K562 (cell line): ENCODE results near the gene KCTD21. TPM values are rescaled to one million over a fixed set of nuclear protein-coding genes. Genes with fewer than 3 reads are reported as not detected.

Experiments
- CBX2 ChIP-seq: fragments of 200-600 bp; sonication (generic); IDR thresholded peaks from one replicate; pipeline ENCODE4 v1.6.1; 2012; ENCODE audit warnings: mild to moderate bottlenecking, low read length, inconsistent platforms; ENCODE audit not compliant: insufficient read depth, poor library complexity, severe bottlenecking
- E2F4 ChIP-seq: sonication (generic); formaldehyde crosslinking; IDR thresholded peaks from 2 replicates; pipeline ENCODE4 v1.8.0; 2022; ENCODE audit warnings: mild to moderate bottlenecking, low read depth, missing genetic modification reagents
- MAX ChIP-seq: sonication (generic); formaldehyde crosslinking; IDR thresholded peaks from 2 replicates; pipeline ENCODE4 v1.9.0; 2022; ENCODE audit warnings: mild to moderate bottlenecking, missing genetic modification reagents
- MIER1 ChIP-seq: fragments of 450-650 bp; IDR thresholded peaks from 2 replicates; pipeline ENCODE4 v1.6.1; 2016; ENCODE audit warnings: antibody characterized with exemption, mild to moderate bottlenecking, low read depth
- PHB ChIP-seq: fragments of 250-450 bp; sonication (Bioruptor Pico); IDR thresholded peaks from 2 replicates; pipeline ENCODE4 v1.5.0; 2021
- PHF20 ChIP-seq: fragments of 450-650 bp; IDR thresholded peaks from 2 replicates; pipeline ENCODE4 v1.6.1; 2018; ENCODE audit not compliant: partially characterized antibody
- POLR3A ChIP-seq: IDR thresholded peaks from 2 replicates; pipeline ENCODE4 v1.6.1; 2011; ENCODE audit warnings: borderline replicate concordance, mild to moderate bottlenecking, moderate library complexity; ENCODE audit not compliant: insufficient read length, insufficient read depth; ENCODE audit errors: extremely low read depth
- RAD21 ChIP-seq, 2 experiments: fragments of 250-450 bp in 1 of 2; fragments of 450-650 bp in 1 of 2; sonication (Bioruptor Pico) in 1 of 2; formaldehyde crosslinking in 1 of 2; IDR thresholded peaks in 1 of 2; conservative IDR thresholded peaks in 1 of 2; 2 replicates each; pipeline versions ENCODE4 v1.4.0 to v1.8.0; 2020 to 2022; ENCODE audit warnings: mild to moderate bottlenecking in 2 of 2, moderate library complexity in 1 of 2
- SNRNP70 ChIP-seq: fragments of 200-400 bp; formaldehyde crosslinking; optimal IDR thresholded peaks from 2 replicates; pipeline ENCODE3; 2017; ENCODE audit warnings: low read depth, low read length
- TEAD1 ChIP-seq, 2 experiments: fragments of 450-650 bp in 1 of 2; sonication (generic) in 1 of 2; formaldehyde crosslinking; IDR thresholded peaks; 2 replicates each; pipeline versions ENCODE4 v1.4.0 to v1.8.0; 2020 to 2022; ENCODE audit warnings: mild to moderate bottlenecking in 2 of 2, missing genetic modification reagents in 1 of 2
- TFE3 ChIP-seq: fragments of 450-650 bp; formaldehyde crosslinking; IDR thresholded peaks from 2 replicates; pipeline ENCODE4 v1.4.0; 2020; ENCODE audit warnings: mild to moderate bottlenecking, mixed read lengths
- polyA plus RNA-seq, 8 experiments: library from polyadenylated mRNA; depleted of rRNA in 4 of 8; stranded (reverse) in 5 of 8; unstranded in 3 of 8; fragments of >200 nt; fragmentation: Nextera tagmentation in 2 of 8; fragmentation: Illumina TruSeq in 1 of 8; extraction: Ambion mirVana in 2 of 8; extraction: Trizol in 1 of 8; gene quantifications; 2 replicates each; pipeline versions ENCODE4 v1.2.1 to v1.2.3, GENCODE V29; 2011 to 2014; ENCODE audit warnings: inconsistent platforms in 1 of 8, missing spikeins in 1 of 8
- total RNA-seq, 7 experiments: library from RNA; depleted of rRNA in 6 of 7; stranded (reverse); fragments of >200 nt in 6 of 7; fragmentation: Illumina TruSeq in 2 of 7; extraction: Trizol in 2 of 7; gene quantifications; 2 replicates each; pipeline versions ENCODE4 v1.2.1 to v1.2.3, GENCODE V29; 2011 to 2021; ENCODE audit warnings: low replicate concordance in 1 of 7

Gene KCTD21
- total and polyA plus RNA-seq, 9 of the 15 experiments (the other 6 are each of a cell fraction or from before 2014, with no cell fraction given) = 0.34 to 5.4 (median 1.9) TPM

- TF ChIP-seq POLR3A (no peak), SNRNP70 (no peak), MAX (CRISPR knock-in tag) (no peak), PHB (CRISPR knock-in tag) (no peak), MIER1 (no peak), PHF20 (no peak), CBX2 (no peak), TFE3 (CRISPR knock-in tag) (no peak), TEAD1 (CRISPR knock-in tag; IDR thresholded peaks at IDR 0.05) (no peak), E2F4 (no peak), RAD21 (CRISPR knock-in tag; conservative IDR thresholded peaks at IDR 0.05 in 1 of 2, IDR thresholded peaks at IDR 0.05 in 1 of 2) (no peak)
Observed at GRCh38 chr11:78201096-78201818, 12.8 kb upstream of the KCTD21 start (continued).
